HG02623 (cell line): ENCODE data around the gene ATP5MC3.

ENCODE experiments used
- ATAC-seq: cut with Tn5 transposase; IDR thresholded peaks from one replicate; pipeline ENCODE4 v1.9.1; 2021; ENCODE audit warnings: moderate library complexity; ENCODE audit not compliant: unreplicated experiment

The ATP5MC3 gene

GRCh38 chr2:175168564-175168945 lies 13.0 kb downstream of the ATP5MC3 start:
- peak; percentile 12 for ATAC-seq

GRCh38 chr2:175167792-175168563 lies 13.5 kb downstream of the ATP5MC3 start, which contains the start of gene ATF2:
TSS of gene ATF2 (minus strand) at chr2:175168203. CDS start at chr2:175136443, 31,760 bp downstream.
- ATAC-seq = peak; percentile 93

DNA sequence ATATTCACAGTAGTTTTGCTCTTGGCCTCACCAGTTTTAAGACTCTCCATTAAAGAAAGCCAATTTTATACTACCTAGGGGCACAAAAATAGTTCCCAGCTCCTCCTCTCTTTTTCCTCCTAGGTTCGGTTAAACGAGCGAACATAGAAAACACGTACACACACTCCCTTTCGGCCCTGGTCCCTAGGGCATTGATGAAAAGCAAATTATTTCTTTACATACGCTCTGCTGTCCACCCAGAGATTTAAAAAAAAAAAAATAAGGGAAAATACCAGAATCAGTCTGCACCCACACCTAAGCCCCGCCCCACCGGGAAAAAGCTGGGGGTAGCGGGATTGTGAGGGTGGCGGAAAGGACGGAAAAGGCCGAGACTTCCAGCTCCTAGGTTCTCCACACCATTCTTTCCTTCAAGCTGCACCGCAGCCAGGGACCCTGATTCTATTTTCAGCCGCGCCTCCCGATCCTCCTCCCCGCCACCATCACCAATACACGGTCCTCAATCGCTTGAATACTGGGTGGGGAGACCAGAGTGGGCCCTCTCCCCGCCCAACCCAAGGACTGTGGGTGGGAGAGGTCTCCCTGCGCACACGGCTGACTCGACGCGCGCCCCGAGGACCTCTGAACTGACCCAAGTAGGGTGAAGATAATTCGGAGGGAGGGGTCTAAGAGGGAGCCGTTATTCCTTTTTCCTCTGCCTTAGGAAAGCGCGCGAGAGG lies 14.3 kb downstream of the ATP5MC3 start:
- peak; percentile 0 for ATAC-seq

DNA sequence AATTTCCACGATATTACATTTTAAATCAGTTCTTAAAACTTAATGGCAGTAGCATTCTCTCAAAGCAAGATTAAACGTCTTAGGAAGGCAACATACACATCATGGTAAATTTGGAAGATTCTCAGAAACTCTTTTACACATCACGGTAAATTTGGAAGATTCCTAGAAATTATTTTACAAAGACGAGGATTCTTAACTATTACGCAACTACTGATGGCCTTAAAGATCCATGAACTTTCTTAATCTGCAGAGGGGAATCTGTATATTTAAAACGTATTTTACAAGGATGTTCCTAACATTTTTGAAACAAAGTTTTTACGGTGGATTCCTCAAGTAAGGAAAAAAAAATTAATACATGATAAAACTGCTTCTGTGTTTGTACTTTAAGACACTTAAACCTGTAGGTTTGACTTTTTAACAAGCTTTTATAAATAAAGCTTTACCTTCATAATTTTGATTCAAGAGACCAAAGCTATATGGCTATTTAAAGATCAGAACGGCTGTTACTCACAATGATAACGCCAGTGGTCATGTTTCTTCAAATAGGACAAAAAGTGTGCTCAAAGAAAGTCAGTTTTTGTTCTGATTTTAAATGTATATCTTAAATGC lies 15.2 kb downstream of the ATP5MC3 start:
- ATAC-seq = no peak

DNA sequence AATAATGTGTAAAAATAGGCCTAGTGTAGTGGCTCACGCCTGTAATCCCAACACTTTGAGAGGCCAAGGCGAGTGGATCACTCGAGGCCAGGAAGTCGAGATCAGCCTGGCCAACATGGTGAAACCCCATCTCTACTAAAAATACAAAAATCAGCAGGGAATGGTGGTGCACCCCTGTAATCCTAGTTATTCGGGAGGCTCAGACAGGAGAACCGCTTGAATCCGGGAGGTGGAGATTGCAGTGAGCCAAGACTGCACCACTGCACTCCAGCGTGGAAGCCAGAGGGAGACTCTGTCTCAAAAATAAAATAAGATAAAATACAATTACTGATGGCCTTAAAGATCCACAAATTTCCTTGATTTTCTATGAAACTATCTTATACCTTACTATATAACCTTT lies 17.3 kb downstream of the ATP5MC3 start:
- ATAC-seq = no peak

DNA sequence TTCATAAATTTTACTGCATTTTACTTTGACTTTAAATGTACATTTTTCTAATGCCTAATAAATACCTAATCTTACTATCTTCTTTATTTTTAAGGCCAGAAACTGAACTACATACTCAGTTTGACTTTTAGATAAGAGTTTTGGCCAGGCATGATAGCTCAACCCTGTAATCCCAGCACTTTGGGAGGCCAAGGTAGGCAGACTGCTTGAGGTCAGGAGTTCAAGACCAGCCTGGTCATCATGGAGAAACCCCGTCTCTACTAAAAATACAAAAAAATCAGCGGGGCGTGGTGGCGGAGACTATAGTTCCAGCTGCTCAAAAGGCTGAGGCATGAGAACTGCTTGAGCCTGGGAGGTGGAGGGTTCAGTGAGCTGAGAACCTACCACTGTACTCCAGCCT lies 22.6 kb downstream of the ATP5MC3 start:
- no peak for ATAC-seq

DNA sequence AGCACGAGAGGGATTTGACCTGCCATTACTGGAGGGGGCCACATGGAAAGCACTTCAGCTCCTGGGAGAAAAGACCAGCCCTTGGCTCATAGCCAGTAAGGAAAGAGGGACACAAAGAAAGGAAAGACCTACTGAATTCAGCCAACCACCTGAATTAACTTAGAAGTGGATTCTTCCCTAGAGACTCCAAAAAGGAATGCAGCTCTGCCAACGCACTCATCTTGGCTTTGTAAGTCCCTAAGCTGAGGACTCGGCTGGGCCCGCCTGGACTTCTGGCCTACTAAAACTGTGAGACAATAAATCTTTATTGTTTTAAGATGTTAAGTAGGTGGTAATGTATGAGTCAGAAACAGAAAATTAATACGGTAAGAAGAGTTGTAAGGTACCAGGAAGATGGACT lies 25.0 kb downstream of the ATP5MC3 start:
- ATAC-seq = no peak

DNA sequence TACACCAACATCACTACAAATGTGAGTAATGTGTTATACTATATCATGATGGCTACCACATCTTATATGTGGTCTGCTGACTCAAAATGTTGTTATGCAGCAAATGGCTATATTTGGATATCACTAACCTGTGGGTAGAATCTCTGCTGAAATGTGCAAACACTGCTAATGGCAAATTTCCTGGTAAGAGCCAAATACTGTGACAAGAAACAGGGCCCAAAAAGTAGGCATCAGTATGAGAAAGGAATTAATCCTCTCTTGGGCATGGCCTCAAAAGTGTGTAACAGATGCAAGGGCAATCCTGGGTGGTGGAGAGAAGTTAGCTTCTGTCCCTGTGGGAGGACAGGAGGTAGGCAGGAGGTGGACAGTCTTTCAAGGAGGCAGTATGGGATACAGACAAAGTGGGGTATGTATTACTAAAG lies 26.8 kb downstream of the ATP5MC3 start:
- peak; percentile 75 for ATAC-seq

GRCh38 chr2:175152242-175152641 lies 29.3 kb downstream of the ATP5MC3 start:
- peak; percentile 67 for ATAC-seq

DNA sequence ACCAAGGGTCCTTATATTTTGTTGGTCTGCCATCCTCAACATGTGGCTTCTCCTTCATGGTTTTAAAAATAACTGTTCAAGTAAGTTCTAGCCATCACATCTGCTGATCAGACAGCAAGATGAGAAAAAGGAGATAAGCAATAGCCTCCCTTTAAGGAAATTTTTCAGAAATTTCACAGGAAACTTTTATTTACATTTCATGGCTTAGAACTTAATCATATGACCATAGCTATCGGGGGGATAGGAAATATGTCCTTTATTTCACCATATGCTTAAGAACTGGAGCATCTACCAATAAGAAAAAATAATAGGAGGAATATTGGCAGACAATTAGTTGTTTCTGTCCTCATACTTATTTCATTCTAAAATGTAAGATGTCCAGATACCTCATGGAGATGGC lies 29.7 kb downstream of the ATP5MC3 start:
- ATAC-seq = no peak

DNA sequence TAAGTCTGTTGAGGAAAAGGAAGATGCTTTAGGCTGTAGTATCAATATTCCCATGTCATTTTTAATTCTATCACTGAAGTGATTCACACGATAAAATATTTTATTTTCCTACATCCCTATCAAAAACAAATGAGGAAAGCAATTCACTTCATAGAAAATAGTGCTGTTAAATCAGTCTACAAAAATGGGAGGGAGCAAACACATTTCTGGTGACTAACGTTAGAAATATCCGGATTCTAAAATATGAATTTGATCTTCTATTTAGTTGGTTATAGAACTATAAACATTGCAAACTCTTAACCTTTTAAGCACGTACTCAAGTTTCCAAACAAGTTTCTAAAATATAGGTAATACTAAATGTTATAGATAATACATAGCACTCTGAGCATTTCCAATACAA lies 34.3 kb downstream of the ATP5MC3 start:
- ATAC-seq = no peak

GRCh38 chr2:175143678-175144077 lies 37.8 kb downstream of the ATP5MC3 start:
- no peak for ATAC-seq

GRCh38 chr2:175143191-175143590 lies 38.3 kb downstream of the ATP5MC3 start:
- no peak for ATAC-seq

- ATAC-seq = no peak
These were observed 41.2 kb downstream of the ATP5MC3 start for GRCh38 chr2:175140332-175140731.

DNA sequence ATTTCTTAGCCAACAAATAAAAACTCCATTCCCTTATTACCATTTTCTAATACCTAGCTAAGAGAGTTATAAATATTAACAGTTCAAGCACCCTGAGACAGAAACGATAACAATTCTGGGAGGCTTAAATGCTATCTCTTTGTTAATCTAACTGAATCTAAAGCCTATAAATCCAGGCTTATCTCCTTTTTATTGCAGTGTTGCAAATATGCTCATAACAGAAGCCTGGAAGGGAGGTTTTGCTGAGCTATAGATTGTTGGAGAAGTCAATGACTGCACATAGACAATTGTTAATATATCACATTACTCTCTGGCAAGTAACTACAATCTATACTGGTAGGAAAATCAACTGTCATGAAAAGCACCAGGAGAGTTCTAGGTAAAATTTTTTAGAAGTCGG lies 43.7 kb downstream of the ATP5MC3 start:
- no peak for ATAC-seq

GRCh38 chr2:175136334-175137215 lies 44.9 kb downstream of the ATP5MC3 start:
- ATAC-seq = peak; percentile 70

DNA sequence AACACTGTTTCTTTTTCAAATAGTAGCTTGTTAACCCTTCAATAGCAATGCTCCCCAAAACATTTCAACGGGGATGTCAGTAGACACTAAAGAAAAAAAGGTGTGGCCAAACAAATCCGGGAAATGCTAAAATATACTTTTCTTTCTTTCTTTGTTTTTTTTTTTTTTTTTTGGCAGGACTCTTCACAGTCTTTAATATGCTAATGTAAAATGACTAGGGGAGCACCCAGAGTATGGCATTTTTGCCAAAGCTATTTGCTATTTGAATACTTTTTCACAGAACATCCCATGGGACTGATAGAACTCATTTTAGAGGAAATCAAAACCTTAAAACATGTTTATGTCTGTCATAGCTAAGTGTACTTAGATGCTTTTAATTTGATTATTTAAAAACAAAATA lies 45.6 kb downstream of the ATP5MC3 start:
- ATAC-seq = no peak

GRCh38 chr2:175135177-175135576 lies 46.3 kb downstream of the ATP5MC3 start:
- ATAC-seq = no peak

GRCh38 chr2:175131252-175131651 lies 50.3 kb downstream of the ATP5MC3 start:
- ATAC-seq = no peak

- no peak for ATAC-seq
These were observed 54.8 kb downstream of the ATP5MC3 start for GRCh38 chr2:175126661-175127060.
